GM03348 (cell line): ENCODE measurements around the gene PBX1.

Source experiments
- DNase-seq: peaks from one replicate; pipeline ENCODE4 v3.0.0; 2012; ENCODE audit warnings: low spot score

The PBX1 gene

GRCh38 chr1:164760569-164760968 lies 201.6 kb downstream of the PBX1 start:
- peak; percentile 52 for DNase-seq

GRCh38 chr1:164761009-164761408 lies 202.0 kb downstream of the PBX1 start:
- DNase-seq = no peak

GRCh38 chr1:164763098-164763497 lies 204.1 kb downstream of the PBX1 start:
- no peak for DNase-seq

- DNase-seq = peak; percentile 39
Measured at GRCh38 chr1:164764333-164764732, 205.3 kb downstream of the PBX1 start.

- peak; percentile 74 for DNase-seq
Measured at GRCh38 chr1:164765557-164765956, 206.6 kb downstream of the PBX1 start.

- no peak for DNase-seq
Measured at GRCh38 chr1:164765992-164766720, 207.2 kb downstream of the PBX1 start.

GRCh38 chr1:164767752-164768402 lies 208.9 kb downstream of the PBX1 start:
- peak; percentile 48 for DNase-seq

- DNase-seq = no peak
Measured at GRCh38 chr1:164768619-164769018, 209.6 kb downstream of the PBX1 start.

GRCh38 chr1:164769486-164770130 lies 210.6 kb downstream of the PBX1 start:
- DNase-seq = no peak

- no peak for DNase-seq
Measured at GRCh38 chr1:164770131-164770529, 211.1 kb downstream of the PBX1 start.

GRCh38 chr1:164771041-164771618 lies 212.1 kb downstream of the PBX1 start:
- no peak for DNase-seq

GRCh38 chr1:164771619-164772361 lies 212.8 kb downstream of the PBX1 start:
- peak; percentile 70 for DNase-seq

- peak; percentile 83 for DNase-seq
Measured at GRCh38 chr1:164772635-164773034, 213.7 kb downstream of the PBX1 start.

- no peak for DNase-seq
Measured at GRCh38 chr1:164773102-164773501, 214.1 kb downstream of the PBX1 start.

- DNase-seq = no peak
Measured at GRCh38 chr1:164774413-164774812, 215.4 kb downstream of the PBX1 start.

GRCh38 chr1:164774819-164775654 lies 216.1 kb downstream of the PBX1 start:
- no peak for DNase-seq

- DNase-seq = no peak
Measured at GRCh38 chr1:164777518-164777917, 218.5 kb downstream of the PBX1 start.

- no peak for DNase-seq
Measured at GRCh38 chr1:164779376-164779775, 220.4 kb downstream of the PBX1 start.

GRCh38 chr1:164780111-164780812 lies 221.3 kb downstream of the PBX1 start:
- DNase-seq = peak; percentile 64

GRCh38 chr1:164780863-164781262 lies 221.9 kb downstream of the PBX1 start:
- peak; percentile 74 for DNase-seq

- no peak for DNase-seq
Measured at GRCh38 chr1:164781972-164782371, 223.0 kb downstream of the PBX1 start.
